Measurements from ENCODE around the gene PKDCC. TPM values are rescaled to one million over a fixed set of nuclear protein-coding genes. Genes with fewer than 3 reads are reported as not detected.
"Not testable (repeated sequence)": the region's sequence is repeated elsewhere in the genome, so short reads cannot be mapped to it uniquely, and the experiment has no call there.

Gene PKDCC
- total and polyA plus RNA-seq, 4 donors = 2.0 to 76.0 (median 19.8) TPM

DNA sequence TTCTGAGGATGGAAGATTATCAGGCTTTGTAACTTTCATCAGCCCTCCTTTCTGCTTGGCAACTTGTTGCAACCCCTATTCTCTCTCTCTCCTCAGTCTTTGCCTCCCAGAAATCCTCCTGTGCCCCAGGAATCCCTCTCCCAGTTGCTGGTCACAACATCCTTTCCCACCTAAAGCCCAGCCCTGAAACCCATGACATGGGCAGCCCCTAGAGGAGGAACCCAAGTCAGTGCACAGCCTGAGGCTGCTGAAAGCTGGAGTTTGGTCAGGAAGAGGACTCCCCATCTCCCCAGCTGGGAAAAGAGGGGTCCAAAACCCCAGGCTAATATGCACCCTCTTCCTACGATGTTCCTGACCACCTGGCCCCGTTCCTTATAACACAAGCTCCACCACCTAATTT lies 29.5 kb downstream of the PKDCC start:
- Histone ChIP-seq H3K27me3 (ENCODE audit: control insufficient read depth in 4 of 4, insufficient read depth in 4 of 4, low read length in 3 of 4) (no peaks in the 10 kb centered on the region), H3K4me3 (ENCODE audit: low read depth in 1 of 3, low read length in 3 of 3) (no peak overlapping the region), H3K36me3 (ENCODE audit: control insufficient read depth in 4 of 4, insufficient read depth in 3 of 4, low read depth in 1 of 4, low read length in 3 of 4) (no peaks in the 10 kb centered on the region), H3K4me1 (ENCODE audit: control insufficient read depth in 4 of 4, insufficient read depth in 4 of 4, low read length in 3 of 4) (peaks cover 0 to 1% (median 0%) of the 10 kb centered on the region in 4 donors), H3K9ac (ENCODE audit: low read depth in 1 of 2, low read length in 2 of 2) (no peak overlapping the region), H3K9me3 (ENCODE audit: control insufficient read depth in 4 of 4, low read length in 3 of 4) (no peaks in the 10 kb centered on the region), H3K27ac (ENCODE audit: low read depth in 1 of 2, low read length in 2 of 2) (no peak overlapping the region)
- 81% methylated on average over 2 of the region's 2 CpGs for WGBS
- no peak for DNase-seq (ENCODE audit: low spot score)
- TF ChIP-seq RAD21 (IDR thresholded peaks at IDR 0.05) (peak; percentile 22 to 48), ATF3 (IDR thresholded peaks at IDR 0.05) (no peak), JUND (IDR thresholded peaks at IDR 0.05) (no peak)
- TF ChIP-seq, protein P1, sequence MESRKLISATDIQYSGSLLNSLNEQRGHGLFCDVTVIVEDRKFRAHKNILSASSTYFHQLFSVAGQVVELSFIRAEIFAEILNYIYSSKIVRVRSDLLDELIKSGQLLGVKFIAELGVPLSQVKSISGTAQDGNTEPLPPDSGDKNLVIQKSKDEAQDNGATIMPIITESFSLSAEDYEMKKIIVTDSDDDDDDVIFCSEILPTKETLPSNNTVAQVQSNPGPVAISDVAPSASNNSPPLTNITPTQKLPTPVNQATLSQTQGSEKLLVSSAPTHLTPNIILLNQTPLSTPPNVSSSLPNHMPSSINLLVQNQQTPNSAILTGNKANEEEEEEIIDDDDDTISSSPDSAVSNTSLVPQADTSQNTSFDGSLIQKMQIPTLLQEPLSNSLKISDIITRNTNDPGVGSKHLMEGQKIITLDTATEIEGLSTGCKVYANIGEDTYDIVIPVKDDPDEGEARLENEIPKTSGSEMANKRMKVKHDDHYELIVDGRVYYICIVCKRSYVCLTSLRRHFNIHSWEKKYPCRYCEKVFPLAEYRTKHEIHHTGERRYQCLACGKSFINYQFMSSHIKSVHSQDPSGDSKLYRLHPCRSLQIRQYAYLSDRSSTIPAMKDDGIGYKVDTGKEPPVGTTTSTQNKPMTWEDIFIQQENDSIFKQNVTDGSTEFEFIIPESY (IDR thresholded peaks at IDR 0.05) = no peak

DNA sequence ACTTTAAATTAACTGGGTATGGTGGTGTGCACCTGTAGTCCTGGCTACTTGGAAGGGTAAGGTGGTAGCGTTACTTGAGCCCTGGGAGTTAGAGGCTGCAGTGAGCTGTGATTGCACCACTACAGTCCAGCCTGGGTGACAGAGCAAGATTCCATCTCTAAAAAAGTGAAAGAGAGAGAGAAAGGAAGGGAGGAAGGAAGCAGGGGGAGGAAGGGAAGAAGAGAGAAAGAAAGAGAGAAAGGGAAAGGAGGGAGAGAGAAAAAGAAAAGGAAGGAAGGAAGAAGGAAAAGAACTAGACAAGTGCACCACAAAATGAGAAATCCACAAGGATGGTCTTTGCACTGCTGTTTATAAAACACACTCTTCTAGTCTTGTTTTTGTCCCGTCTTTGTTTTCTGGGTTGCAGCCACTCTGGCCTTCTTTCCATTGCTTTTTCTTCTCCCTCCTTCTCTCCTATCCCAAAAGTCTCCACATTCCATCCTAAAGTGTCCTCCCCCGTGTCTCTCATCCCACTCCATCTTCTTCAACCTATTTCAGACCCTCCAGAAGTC lies 32.0 kb downstream of the PKDCC start:
- no peaks in the 10 kb centered on the region for H3K4me1 ChIP-seq (ENCODE audit: control insufficient read depth in 4 of 4, insufficient read depth in 4 of 4, low read length in 3 of 4)
- 83% methylated on average over 3 of the region's 3 CpGs for WGBS

DNA sequence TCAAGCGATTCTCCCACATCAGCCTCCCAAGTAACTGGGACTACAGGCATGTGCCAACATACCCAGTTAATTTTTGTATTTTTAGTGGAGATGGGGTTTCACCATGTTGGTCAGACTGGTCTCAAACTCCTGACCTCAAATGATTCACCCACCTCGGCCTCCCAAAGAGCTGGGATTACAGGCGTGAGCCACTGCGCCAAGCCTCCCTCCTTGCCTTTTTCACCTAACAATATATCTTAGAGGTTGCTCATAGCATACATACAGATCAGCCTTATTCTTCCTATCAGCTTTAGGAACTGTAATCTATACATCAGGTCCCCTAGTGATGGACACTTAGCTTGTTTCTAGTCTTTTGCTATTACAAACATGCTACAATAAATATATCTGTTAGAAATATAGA lies 33.3 kb downstream of the PKDCC start:
- not testable (repeated sequence) for H3K9me3 ChIP-seq (ENCODE audit: control insufficient read depth in 4 of 4, low read length in 3 of 4); H3K27me3 ChIP-seq (ENCODE audit: control insufficient read depth in 4 of 4, insufficient read depth in 4 of 4, low read length in 3 of 4); H3K4me3 ChIP-seq (ENCODE audit: low read depth in 1 of 3, low read length in 3 of 3); H3K9ac ChIP-seq (ENCODE audit: low read depth in 1 of 2, low read length in 2 of 2); H3K27ac ChIP-seq (ENCODE audit: low read depth in 1 of 2, low read length in 2 of 2); H3K36me3 ChIP-seq (ENCODE audit: control insufficient read depth in 4 of 4, insufficient read depth in 3 of 4, low read depth in 1 of 4, low read length in 3 of 4); DNase-seq (ENCODE audit: low spot score); H3K4me1 ChIP-seq (ENCODE audit: control insufficient read depth in 4 of 4, insufficient read depth in 4 of 4, low read length in 3 of 4)
- WGBS = 96% methylated on average over 4 of the region's 4 CpGs

More for the DNA sequence above, 32.0 kb downstream of the PKDCC start:
- TF ChIP-seq HNF4G (IDR thresholded peaks at IDR 0.05) (no peak), YY1 (IDR thresholded peaks at IDR 0.05) (no peak), EGR1 (IDR thresholded peaks at IDR 0.05; ENCODE audit: low read depth in 2 of 2) (no peak), SP1 (IDR thresholded peaks at IDR 0.05) (no peak), NR2F2 (IDR thresholded peaks at IDR 0.05) (no peak), TAF1 (conservative IDR thresholded peaks at IDR 0.05) (no peak), RAD21 (IDR thresholded peaks at IDR 0.05) (no peak)
- H3K27ac ChIP-seq (ENCODE audit: low read depth in 1 of 2, low read length in 2 of 2) = no peak overlapping the region
- no peak overlapping the region for H3K9ac ChIP-seq (ENCODE audit: low read depth in 1 of 2, low read length in 2 of 2)
- no peaks in the 10 kb centered on the region for H3K36me3 ChIP-seq (ENCODE audit: control insufficient read depth in 4 of 4, insufficient read depth in 3 of 4, low read depth in 1 of 4, low read length in 3 of 4)
- H3K27me3 ChIP-seq (ENCODE audit: control insufficient read depth in 4 of 4, insufficient read depth in 4 of 4, low read length in 3 of 4) = no peaks in the 10 kb centered on the region
- H3K4me3 ChIP-seq (ENCODE audit: low read depth in 1 of 3, low read length in 3 of 3) = no peak overlapping the region
- DNase-seq (ENCODE audit: low spot score) = no peak
- no peaks in the 10 kb centered on the region for H3K9me3 ChIP-seq (ENCODE audit: control insufficient read depth in 4 of 4, low read length in 3 of 4)

- DNase-seq (ENCODE audit: low spot score) = no peak
- H3K4me1 ChIP-seq (ENCODE audit: control insufficient read depth in 4 of 4, insufficient read depth in 4 of 4, low read length in 3 of 4) = no peaks in the 10 kb centered on the region
- H3K9me3 ChIP-seq (ENCODE audit: control insufficient read depth in 4 of 4, low read length in 3 of 4) = no peaks in the 10 kb centered on the region
- H3K27ac ChIP-seq (ENCODE audit: low read depth in 1 of 2, low read length in 2 of 2) = no peak overlapping the region
- no peaks in the 10 kb centered on the region for H3K27me3 ChIP-seq (ENCODE audit: control insufficient read depth in 4 of 4, insufficient read depth in 4 of 4, low read length in 3 of 4)
- 98% methylated on average over 2 of the region's 2 CpGs for WGBS
- no peaks in the 10 kb centered on the region for H3K36me3 ChIP-seq (ENCODE audit: control insufficient read depth in 4 of 4, insufficient read depth in 3 of 4, low read depth in 1 of 4, low read length in 3 of 4)
- H3K9ac ChIP-seq (ENCODE audit: low read depth in 1 of 2, low read length in 2 of 2) = no peak overlapping the region
- no peak overlapping the region for H3K4me3 ChIP-seq (ENCODE audit: low read depth in 1 of 3, low read length in 3 of 3)
- TF ChIP-seq, protein P1 (IDR thresholded peaks at IDR 0.05) = no peak
- TF ChIP-seq RXRA (IDR thresholded peaks at IDR 0.05) = no peak
- TF ChIP-seq JUND (IDR thresholded peaks at IDR 0.05) = no peak
- TF ChIP-seq, protein P2, sequence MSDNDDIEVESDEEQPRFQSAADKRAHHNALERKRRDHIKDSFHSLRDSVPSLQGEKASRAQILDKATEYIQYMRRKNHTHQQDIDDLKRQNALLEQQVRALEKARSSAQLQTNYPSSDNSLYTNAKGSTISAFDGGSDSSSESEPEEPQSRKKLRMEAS (IDR thresholded peaks at IDR 0.05) = no peak
- no peak for TF ChIP-seq FOXA1 (IDR thresholded peaks at IDR 0.05)
- TF ChIP-seq, protein P3, sequence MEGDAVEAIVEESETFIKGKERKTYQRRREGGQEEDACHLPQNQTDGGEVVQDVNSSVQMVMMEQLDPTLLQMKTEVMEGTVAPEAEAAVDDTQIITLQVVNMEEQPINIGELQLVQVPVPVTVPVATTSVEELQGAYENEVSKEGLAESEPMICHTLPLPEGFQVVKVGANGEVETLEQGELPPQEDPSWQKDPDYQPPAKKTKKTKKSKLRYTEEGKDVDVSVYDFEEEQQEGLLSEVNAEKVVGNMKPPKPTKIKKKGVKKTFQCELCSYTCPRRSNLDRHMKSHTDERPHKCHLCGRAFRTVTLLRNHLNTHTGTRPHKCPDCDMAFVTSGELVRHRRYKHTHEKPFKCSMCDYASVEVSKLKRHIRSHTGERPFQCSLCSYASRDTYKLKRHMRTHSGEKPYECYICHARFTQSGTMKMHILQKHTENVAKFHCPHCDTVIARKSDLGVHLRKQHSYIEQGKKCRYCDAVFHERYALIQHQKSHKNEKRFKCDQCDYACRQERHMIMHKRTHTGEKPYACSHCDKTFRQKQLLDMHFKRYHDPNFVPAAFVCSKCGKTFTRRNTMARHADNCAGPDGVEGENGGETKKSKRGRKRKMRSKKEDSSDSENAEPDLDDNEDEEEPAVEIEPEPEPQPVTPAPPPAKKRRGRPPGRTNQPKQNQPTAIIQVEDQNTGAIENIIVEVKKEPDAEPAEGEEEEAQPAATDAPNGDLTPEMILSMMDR (IDR thresholded peaks at IDR 0.05; ENCODE audit: low read depth, low read length, missing input control) = no peak
Observed at GRCh38 chr2:42082016-42082415, 34.2 kb downstream of the PKDCC start.

Data from liver (tissue), 9 donors.